Erythroblast (primary cell): Measurements from ENCODE around the gene SDHC.

ENCODE experiments used
- GATA1 ChIP-seq: IDR thresholded peaks from 2 replicates; pipeline ENCODE4 v1.6.1; 2011; ENCODE audit warnings: low read depth, mild to moderate bottlenecking, control low read depth, low read length, moderate library complexity
- POLR2A ChIP-seq: IDR thresholded peaks from 2 replicates; pipeline ENCODE4 v1.6.1; 2011; ENCODE audit warnings: mild to moderate bottlenecking, low read length

- TF ChIP-seq POLR2A (no peak), GATA1 (no peak)
These were observed 64.9 kb downstream of the SDHC start for GRCh38 chr1:161379071-161379470.
